ENCODE data around the gene STARD4. TPM values are rescaled to one million over a fixed set of nuclear protein-coding genes. Genes with fewer than 3 reads are reported as not detected.

Gene STARD4
- total and polyA plus RNA-seq, 7 donors = 3.3 to 24.5 (median 8.6) TPM

GRCh38 chr5:111551569-111552275, 39.4 kb upstream of the STARD4 start:
- Histone ChIP-seq H3K36me3 (no peaks in the 10 kb centered on the region), H3K4me1 (peaks cover 0 to 20% (median 6%) of the 10 kb centered on the region in 4 donors), H3K27ac (peak overlapping the region in 1 of 4 donors; percentile 7), H3K4me3 (no peak overlapping the region), H3K27me3 (no peaks in the 10 kb centered on the region), H3K9me3 (no peaks in the 10 kb centered on the region)
- intact Hi-C loops (cut with DNase I) = loop anchor here (5.0 kb wide), 1 partner anchor 201 kb away; no protein-coding TSS in a partner anchor
- DNase-seq = no peak
- 39 to 51% methylated on average over 7 of the region's 7 CpGs for WGBS, 2 donors
- TF ChIP-seq POLR2A (IDR thresholded peaks at IDR 0.05) (no peak), CTCF (IDR thresholded peaks at IDR 0.05) (no peak), EP300 (IDR thresholded peaks at IDR 0.05) (no peak), POLR2AphosphoS5 (IDR thresholded peaks at IDR 0.05) (no peak)

- H3K36me3 ChIP-seq = no peaks in the 10 kb centered on the region
- H3K4me1 ChIP-seq = peaks cover 0 to 20% (median 6%) of the 10 kb centered on the region in 4 donors
- TF ChIP-seq POLR2AphosphoS5 (IDR thresholded peaks at IDR 0.05) (no peak), CTCF (IDR thresholded peaks at IDR 0.05) (no peak), EP300 (IDR thresholded peaks at IDR 0.05) (no peak), POLR2A (IDR thresholded peaks at IDR 0.05) (no peak)
- 58 to 84% methylated on average over 1 of the region's 1 CpG for WGBS, 2 donors
- intact Hi-C loops (cut with DNase I) = loop anchor here (5.0 kb wide), 1 partner anchor 201 kb away; no protein-coding TSS in a partner anchor
- no peak overlapping the region for H3K4me3 ChIP-seq
- H3K27me3 ChIP-seq = no peaks in the 10 kb centered on the region
- no peaks in the 10 kb centered on the region for H3K9me3 ChIP-seq
- DNase-seq = no peak
- peak overlapping the region in 3 of 4 donors; percentile 48 to 66 (median 54) for H3K27ac ChIP-seq
Observed at GRCh38 chr5:111551161-111551560, 38.8 kb upstream of the STARD4 start.

- Histone ChIP-seq H3K9me3 (no peaks in the 10 kb centered on the region), H3K27ac (peak overlapping the region in 3 of 4 donors; percentile 48 to 66 (median 54)), H3K36me3 (no peaks in the 10 kb centered on the region), H3K27me3 (no peaks in the 10 kb centered on the region), H3K4me3 (no peak overlapping the region), H3K4me1 (peaks cover 0 to 20% (median 6%) of the 10 kb centered on the region in 4 donors)
- intact Hi-C loops (cut with DNase I) = loop anchor here (1.0 to 5.0 kb wide), 2 partner anchors 202 to 596 kb away; no protein-coding TSS in a partner anchor
- peak; percentile 43 to 70 (median 53) for TF ChIP-seq CTCF (IDR thresholded peaks at IDR 0.05)
- TF ChIP-seq POLR2AphosphoS5 (IDR thresholded peaks at IDR 0.05) = peak in 3 of 4 donors; percentile 36 to 58 (median 47)
- TF ChIP-seq POLR2A (IDR thresholded peaks at IDR 0.05) = no peak
- no peak for TF ChIP-seq EP300 (IDR thresholded peaks at IDR 0.05)
- peak; percentile 93 for DNase-seq
- 27 to 33% methylated on average over 8 of the region's 8 CpGs for WGBS, 2 donors
Observed at GRCh38 chr5:111550282-111551020, 38.1 kb upstream of the STARD4 start.

- Histone ChIP-seq H3K36me3 (no peaks in the 10 kb centered on the region), H3K4me3 (no peak overlapping the region), H3K27ac (no peak overlapping the region), H3K9me3 (no peaks in the 10 kb centered on the region), H3K4me1 (peaks cover 0 to 20% (median 6%) of the 10 kb centered on the region in 4 donors), H3K27me3 (no peaks in the 10 kb centered on the region)
- WGBS, 2 donors = 19 to 64% methylated on average over 6 of the region's 6 CpGs
- no peak for DNase-seq
- TF ChIP-seq CTCF (IDR thresholded peaks at IDR 0.05) (no peak), EP300 (IDR thresholded peaks at IDR 0.05) (no peak), POLR2A (IDR thresholded peaks at IDR 0.05) (no peak)
- intact Hi-C loops (cut with DNase I) = no loop called here
Observed at GRCh38 chr5:111548992-111549649, 36.8 kb upstream of the STARD4 start.

Data from sigmoid colon (tissue), 7 donors.